Measurements from ENCODE around the gene CFAP65. TPM values are rescaled to one million over a fixed set of nuclear protein-coding genes. Genes with fewer than 3 reads are reported as not detected.

CFAP65 gene
- total RNA-seq, 1 experiment from 2014 or later, result 0.33 TPM

- Histone ChIP-seq H3K36me3 (ENCODE audit: control insufficient read depth, insufficient read depth, low read length) (no peaks in the 10 kb centered on the region), H3K4me3 (ENCODE audit: low read depth in 2 of 2, low read length in 2 of 2) (peak overlapping the region; percentile 6 to 49; a peak in 2 of 4 replicates), H3K27me3 (ENCODE audit: control insufficient read depth, insufficient read depth, low read length) (peaks cover 16% of the 10 kb centered on the region; the same call in 1 of the 2 replicates), H3K9me3 (ENCODE audit: control insufficient read depth, insufficient read depth, low read depth, low read length) (no peaks in the 10 kb centered on the region), H3K4me1 (ENCODE audit: control insufficient read depth, insufficient read depth, low read length) (peaks cover 12% of the 10 kb centered on the region), H3K27ac (ENCODE audit: low read length) (no peak overlapping the region)
- ChIA-PET POLR2A (no interaction called here), CTCF (interaction anchor here (0.5 to 2.5 kb wide), 14 partner anchors 12 to 231 kb away, joined by 3 to 20 read pairs (median 4); partner anchors contain the start of gene CDK5R2)
- in situ Hi-C loops (cut with HindIII; ENCODE audit: low pct_unique_long_range_greater_than_20kb, low sequenced_read_pairs), result no loop called here
- no peak for DNase-seq (ENCODE audit: low read depth, low spot score)
- BruUV-seq (replicated peaks), result no TSS peak
- ATAC-seq, result peak; percentile 57
- intact Hi-C loops (cut with micrococcal nuclease; ENCODE audit: unreplicated experiment), result loop anchor here (5.0 kb wide), 1 partner anchor 129 kb away; no protein-coding TSS in a partner anchor
- no peak for TF ChIP-seq TCF7L2 (IDR thresholded peaks at IDR 0.05; ENCODE audit: low read depth, low read length)
- no peak for TF ChIP-seq POLR2AphosphoS5 (IDR thresholded peaks at IDR 0.05; ENCODE audit: low read depth, low read length)
- TF ChIP-seq REST (IDR thresholded peaks at IDR 0.05; ENCODE audit: insufficient read depth in 1 of 2, low read depth in 2 of 2, low read length in 1 of 2), result no peak
- no peak for TF ChIP-seq SIN3A (IDR thresholded peaks at IDR 0.05; ENCODE audit: borderline replicate concordance, insufficient read depth, low read depth, low read length)
- no peak for TF ChIP-seq CTCF (IDR thresholded peaks at IDR 0.05)
Observed at GRCh38 chr2:218980735-218981389, 60.5 kb downstream of the CFAP65 start.

GRCh38 chr2:218979846-218980734 is 61.2 kb downstream of the CFAP65 start:
- no TSS peak for BruUV-seq (replicated peaks)
- peak; percentile 89 for ATAC-seq
- Histone ChIP-seq H3K36me3 (ENCODE audit: control insufficient read depth, insufficient read depth, low read length) (no peaks in the 10 kb centered on the region), H3K4me1 (ENCODE audit: control insufficient read depth, insufficient read depth, low read length) (peaks cover 12% of the 10 kb centered on the region), H3K27ac (ENCODE audit: low read length) (no peak overlapping the region), H3K27me3 (ENCODE audit: control insufficient read depth, insufficient read depth, low read length) (peaks cover 12% of the 10 kb centered on the region; the same call in 1 of the 2 replicates), H3K9me3 (ENCODE audit: control insufficient read depth, insufficient read depth, low read depth, low read length) (no peaks in the 10 kb centered on the region), H3K4me3 (ENCODE audit: low read depth in 2 of 2, low read length in 2 of 2) (peak overlapping the region; percentile 33 to 49)
- POLR2A ChIA-PET, result no interaction called here
- CTCF ChIA-PET, result interaction anchor here (0.5 to 2.5 kb wide), 20 partner anchors 13 to 273 kb away, joined by 3 to 20 read pairs (median 5); partner anchors contain the start of gene CDK5R2
- in situ Hi-C loops (cut with HindIII; ENCODE audit: low pct_unique_long_range_greater_than_20kb, low sequenced_read_pairs) (no loop called here), intact Hi-C loops (cut with micrococcal nuclease; ENCODE audit: unreplicated experiment) (loop anchor here (5.0 kb wide), 1 partner anchor 128 kb away; no protein-coding TSS in a partner anchor)
- TF ChIP-seq REST (IDR thresholded peaks at IDR 0.05; ENCODE audit: insufficient read depth in 1 of 2, low read depth in 2 of 2, low read length in 1 of 2), result peak in 1 of 2 experiments; percentile 55; a peak in 1 of 4 replicates
- TF ChIP-seq SIN3A (IDR thresholded peaks at IDR 0.05; ENCODE audit: borderline replicate concordance, insufficient read depth, low read depth, low read length), result no peak
- peak; percentile 98 for TF ChIP-seq CTCF (IDR thresholded peaks at IDR 0.05)
- DNase-seq (ENCODE audit: low read depth, low spot score), result peak; percentile 54

All from Panc1 (cell line).